ENCODE measurements around the gene KIAA1549.
"Not testable (repeated sequence)": the region's sequence is repeated elsewhere in the genome, so short reads cannot be mapped to it uniquely, and the experiment has no call there.

The KIAA1549 gene

GRCh38 chr7:138982204-138982623 lies 1.0 kb upstream of the KIAA1549 start:
- no peak for DNase-seq (ENCODE audit: low spot score in 2 of 2)
- in situ Hi-C loops (cut with MboI; ENCODE audit: low sequenced_read_pairs), result no loop called here

GRCh38 chr7:138980563-138981291 lies 462 bp downstream of the KIAA1549 start:
- Histone ChIP-seq H3K27me3 (ENCODE audit: low read depth) (no peaks in the 10 kb centered on the region), H3K9me3 (no peaks in the 10 kb centered on the region), H3K36me3 (replicated peaks) (no peaks in the 10 kb centered on the region), H3K4me1 (peaks cover 28% of the 10 kb centered on the region), H3K4me3 (peak overlapping the region; percentile 47)
- DNase-seq (ENCODE audit: low spot score in 2 of 2), result peak; percentile 19 to 67
- in situ Hi-C loops (cut with MboI; ENCODE audit: low sequenced_read_pairs), result no loop called here

More at GRCh38 chr7:138982204-138982623, 1.0 kb upstream of the KIAA1549 start:
- Histone ChIP-seq H3K9me3 (no peaks in the 10 kb centered on the region), H3K4me1 (peaks cover 13% of the 10 kb centered on the region), H3K27me3 (ENCODE audit: low read depth) (no peaks in the 10 kb centered on the region), H3K4me3 (peak overlapping the region; percentile 45), H3K36me3 (replicated peaks) (no peaks in the 10 kb centered on the region)

GRCh38 chr7:138979988-138980562 lies 1.1 kb downstream of the KIAA1549 start:
- Histone ChIP-seq H3K27me3 (ENCODE audit: low read depth) (no peaks in the 10 kb centered on the region), H3K9me3 (no peaks in the 10 kb centered on the region), H3K4me3 (peak overlapping the region; percentile 47), H3K4me1 (peaks cover 35% of the 10 kb centered on the region), H3K36me3 (replicated peaks) (no peaks in the 10 kb centered on the region)
- in situ Hi-C loops (cut with MboI; ENCODE audit: low sequenced_read_pairs), result no loop called here
- peak in 1 of 2 experiments; percentile 22 for DNase-seq (ENCODE audit: low spot score in 2 of 2)

- in situ Hi-C loops (cut with MboI; ENCODE audit: low sequenced_read_pairs), result no loop called here
- peaks cover 36% of the 10 kb centered on the region for H3K4me1 ChIP-seq
- DNase-seq (ENCODE audit: low spot score in 2 of 2), result no peak
- no peaks in the 10 kb centered on the region for H3K27me3 ChIP-seq (ENCODE audit: low read depth)
- H3K9me3 ChIP-seq, result no peaks in the 10 kb centered on the region
- no peaks in the 10 kb centered on the region for H3K36me3 ChIP-seq (replicated peaks)
- no peak overlapping the region; the same call in 1 of the 2 replicates for H3K4me3 ChIP-seq
Observed at GRCh38 chr7:138979226-138979979, 1.8 kb downstream of the KIAA1549 start.

- H3K4me3 ChIP-seq, result no peak overlapping the region
- peaks cover 36% of the 10 kb centered on the region for H3K4me1 ChIP-seq
- in situ Hi-C loops (cut with MboI; ENCODE audit: low sequenced_read_pairs), result no loop called here
- no peak for DNase-seq (ENCODE audit: low spot score in 2 of 2)
- no peaks in the 10 kb centered on the region for H3K9me3 ChIP-seq
- no peaks in the 10 kb centered on the region for H3K36me3 ChIP-seq (replicated peaks)
- H3K27me3 ChIP-seq (ENCODE audit: low read depth), result no peaks in the 10 kb centered on the region
Observed at GRCh38 chr7:138978541-138979184, 2.5 kb downstream of the KIAA1549 start.

GRCh38 chr7:138976161-138976560 lies 5.0 kb downstream of the KIAA1549 start:
- H3K27me3 ChIP-seq (ENCODE audit: low read depth); H3K36me3 ChIP-seq (replicated peaks); H3K9me3 ChIP-seq; H3K4me3 ChIP-seq; in situ Hi-C loops (cut with MboI; ENCODE audit: low sequenced_read_pairs): not testable (repeated sequence)
- peak in 1 of 2 experiments; percentile 27 for DNase-seq (ENCODE audit: low spot score in 2 of 2)
- peaks cover 27% of the 10 kb centered on the region for H3K4me1 ChIP-seq

GRCh38 chr7:138975343-138976104 lies 5.7 kb downstream of the KIAA1549 start:
- Histone ChIP-seq H3K27me3 (ENCODE audit: low read depth) (no peaks in the 10 kb centered on the region), H3K4me1 (peaks cover 27% of the 10 kb centered on the region), H3K9me3 (no peaks in the 10 kb centered on the region), H3K4me3 (no peak overlapping the region), H3K36me3 (replicated peaks) (no peaks in the 10 kb centered on the region)
- in situ Hi-C loops (cut with MboI; ENCODE audit: low sequenced_read_pairs), result no loop called here
- peak; percentile 30 to 64 for DNase-seq (ENCODE audit: low spot score in 2 of 2)

- H3K27me3 ChIP-seq (ENCODE audit: low read depth), result no peaks in the 10 kb centered on the region
- H3K4me3 ChIP-seq, result no peak overlapping the region
- H3K36me3 ChIP-seq (replicated peaks), result no peaks in the 10 kb centered on the region
- in situ Hi-C loops (cut with MboI; ENCODE audit: low sequenced_read_pairs), result no loop called here
- H3K4me1 ChIP-seq, result peaks cover 24% of the 10 kb centered on the region
- H3K9me3 ChIP-seq, result no peaks in the 10 kb centered on the region
- no peak for DNase-seq (ENCODE audit: low spot score in 2 of 2)
Observed at GRCh38 chr7:138974675-138975292, 6.4 kb downstream of the KIAA1549 start.

- H3K4me3 ChIP-seq, result no peak overlapping the region
- in situ Hi-C loops (cut with MboI; ENCODE audit: low sequenced_read_pairs), result no loop called here
- no peaks in the 10 kb centered on the region for H3K36me3 ChIP-seq (replicated peaks)
- peaks cover 24% of the 10 kb centered on the region for H3K4me1 ChIP-seq
- H3K9me3 ChIP-seq, result no peaks in the 10 kb centered on the region
- H3K27me3 ChIP-seq (ENCODE audit: low read depth), result no peaks in the 10 kb centered on the region
- no peak for DNase-seq (ENCODE audit: low spot score in 2 of 2)
Observed at GRCh38 chr7:138974103-138974502, 7.1 kb downstream of the KIAA1549 start.

- Histone ChIP-seq H3K9me3 (no peaks in the 10 kb centered on the region), H3K4me1 (peaks cover 10% of the 10 kb centered on the region), H3K4me3 (no peak overlapping the region), H3K36me3 (replicated peaks) (no peaks in the 10 kb centered on the region), H3K27me3 (ENCODE audit: low read depth) (no peaks in the 10 kb centered on the region)
- no peak for DNase-seq (ENCODE audit: low spot score in 2 of 2)
- in situ Hi-C loops (cut with MboI; ENCODE audit: low sequenced_read_pairs), result no loop called here
Observed at GRCh38 chr7:138970952-138971351, 10.2 kb downstream of the KIAA1549 start.

- Histone ChIP-seq H3K36me3 (replicated peaks) (no peaks in the 10 kb centered on the region), H3K27me3 (ENCODE audit: low read depth) (no peaks in the 10 kb centered on the region), H3K4me1 (peaks cover 5% of the 10 kb centered on the region), H3K4me3 (no peak overlapping the region), H3K9me3 (no peaks in the 10 kb centered on the region)
- in situ Hi-C loops (cut with MboI; ENCODE audit: low sequenced_read_pairs), result no loop called here
- DNase-seq (ENCODE audit: low spot score in 2 of 2), result no peak
Observed at GRCh38 chr7:138970446-138970845, 10.7 kb downstream of the KIAA1549 start.

GRCh38 chr7:138967159-138967558 lies 14.0 kb downstream of the KIAA1549 start:
- Histone ChIP-seq H3K9me3 (no peaks in the 10 kb centered on the region), H3K4me1 (no peaks in the 10 kb centered on the region), H3K27me3 (ENCODE audit: low read depth) (no peaks in the 10 kb centered on the region), H3K4me3 (no peak overlapping the region), H3K36me3 (replicated peaks) (no peaks in the 10 kb centered on the region)
- in situ Hi-C loops (cut with MboI; ENCODE audit: low sequenced_read_pairs), result no loop called here
- DNase-seq (ENCODE audit: low spot score in 2 of 2), result no peak
